GM21825 (cell line): ENCODE data around the gene IL6.
"Not testable (repeated sequence)": the region's sequence is repeated elsewhere in the genome, so short reads cannot be mapped to it uniquely, and the experiment has no call there.

ENCODE experiments used
- ATAC-seq: cut with Tn5 transposase; IDR thresholded peaks from one replicate; pipeline ENCODE4 v1.9.1; 2021; ENCODE audit warnings: mild to moderate bottlenecking, moderate library complexity; ENCODE audit not compliant: unreplicated experiment

Gene IL6

DNA sequence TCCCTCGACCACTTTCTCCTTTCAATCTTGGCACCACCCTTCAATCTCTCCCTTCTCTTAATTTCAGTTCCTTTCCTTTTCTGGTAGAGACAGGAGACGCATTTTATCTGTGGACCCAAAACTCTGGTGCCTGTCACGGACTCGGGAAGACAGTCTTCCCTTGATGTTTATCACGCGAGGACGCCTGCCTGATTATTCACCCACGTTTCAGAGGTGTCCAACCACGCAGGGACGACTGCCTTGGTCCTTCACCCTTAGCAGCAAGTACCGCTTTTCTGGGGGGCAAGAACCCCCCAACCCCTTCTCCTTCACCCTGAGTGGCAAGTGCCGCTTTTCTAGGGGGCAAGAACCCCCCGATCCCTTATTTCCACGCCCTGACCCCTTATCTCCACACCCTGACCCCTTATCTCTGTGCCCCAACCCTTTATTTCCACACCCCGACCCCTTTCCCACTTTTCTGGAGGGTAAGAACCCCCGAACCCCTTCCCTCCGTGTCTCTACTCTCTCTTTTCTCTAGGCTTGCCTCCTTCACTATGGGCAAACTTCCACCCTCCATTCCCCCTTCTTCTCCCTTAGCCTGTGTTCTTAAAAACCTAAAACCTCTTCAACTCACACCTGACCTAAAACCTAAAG lies 22.9 kb upstream of the IL6 start:
- not testable (repeated sequence) for ATAC-seq

DNA sequence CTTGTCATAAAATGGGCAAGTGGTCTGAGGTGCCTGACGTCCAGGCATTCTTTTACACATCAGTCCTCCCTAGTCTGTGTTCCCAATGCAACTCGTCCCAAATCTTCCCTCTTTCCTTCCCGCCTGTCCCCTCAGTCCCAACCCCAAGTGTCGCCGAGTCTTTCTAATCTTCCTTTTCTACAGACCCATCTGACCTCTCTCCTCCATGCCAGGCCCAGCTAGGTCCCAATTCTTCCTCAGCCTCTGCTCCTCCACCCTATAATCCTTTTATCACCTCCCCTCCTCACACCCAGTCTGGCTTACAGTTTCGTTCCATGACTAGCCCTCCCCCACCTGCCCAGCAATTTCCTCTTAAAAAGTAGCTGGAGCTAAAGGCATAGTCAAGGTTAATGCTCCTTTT lies 22.3 kb upstream of the IL6 start:
- not testable (repeated sequence) for ATAC-seq

- ATAC-seq = not testable (repeated sequence)
Measured at GRCh38 chr7:22705874-22706273, 21.1 kb upstream of the IL6 start.

DNA sequence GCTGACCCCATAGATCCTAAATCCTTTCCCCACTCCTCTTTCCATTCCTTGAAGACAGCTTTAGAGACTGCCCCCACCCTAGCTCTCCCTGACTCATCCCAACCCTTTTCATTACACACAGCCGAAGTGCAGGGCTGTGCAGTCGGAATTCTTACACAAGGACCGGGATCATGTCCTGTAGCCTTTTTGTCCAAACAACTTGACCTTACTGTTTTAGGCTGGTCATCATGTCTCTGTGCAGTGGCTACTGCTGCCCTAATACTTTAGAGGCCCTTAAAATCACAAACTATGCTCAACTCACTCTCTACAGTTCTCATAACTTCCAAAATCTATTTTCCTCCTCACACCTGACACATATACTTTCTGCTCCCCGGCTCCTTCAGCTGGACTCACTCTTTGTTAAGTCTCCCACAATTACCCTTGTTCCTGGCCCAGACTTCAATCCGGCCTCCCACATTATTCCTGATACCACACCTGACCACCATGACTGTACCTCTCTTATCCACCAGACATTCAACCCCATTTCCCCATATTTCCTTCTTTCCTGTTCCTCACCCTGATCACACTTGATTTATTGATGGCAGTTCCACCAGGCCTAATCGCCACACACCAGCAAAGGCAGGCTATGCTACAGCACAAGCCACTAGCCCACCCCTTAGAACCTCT lies 19.8 kb upstream of the IL6 start:
- ATAC-seq = not testable (repeated sequence)

DNA sequence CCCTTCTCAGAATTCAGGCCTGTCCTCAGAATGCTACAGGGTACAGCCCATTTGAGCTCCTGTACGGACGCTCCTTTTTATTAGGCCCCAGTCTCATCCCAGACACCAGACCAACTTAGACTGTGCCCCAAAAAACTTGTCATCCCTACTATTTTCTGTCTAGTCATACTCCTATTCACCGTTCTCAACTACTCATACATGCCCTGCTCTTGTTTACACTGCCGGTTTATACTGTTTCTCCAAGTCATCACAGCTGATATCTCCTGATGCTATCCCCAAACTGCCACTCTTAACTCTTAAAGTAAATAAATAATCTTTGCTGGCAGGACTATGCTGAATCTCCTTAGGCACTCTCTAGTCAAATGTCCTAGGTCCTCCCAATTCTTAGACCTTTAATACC lies 18.8 kb upstream of the IL6 start:
- ATAC-seq = not testable (repeated sequence)

DNA sequence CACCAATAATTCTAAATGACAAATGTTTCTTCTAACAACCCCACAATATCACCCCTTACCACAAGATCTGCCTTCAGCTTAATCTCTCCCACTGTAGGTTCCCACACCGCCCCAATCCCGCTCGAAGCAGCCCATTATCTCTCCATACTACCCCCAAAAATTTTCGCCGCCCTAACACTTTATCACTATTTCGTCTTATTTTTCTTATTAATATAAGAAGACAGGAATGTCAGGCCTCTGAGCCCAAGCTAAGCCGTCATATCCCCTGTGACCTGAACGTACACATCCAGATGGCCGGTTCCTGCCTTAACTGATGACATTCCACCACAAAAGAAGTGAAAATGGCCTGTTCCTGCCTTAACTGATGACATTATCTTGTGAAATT lies 18.3 kb upstream of the IL6 start:
- ATAC-seq = not testable (repeated sequence)

DNA sequence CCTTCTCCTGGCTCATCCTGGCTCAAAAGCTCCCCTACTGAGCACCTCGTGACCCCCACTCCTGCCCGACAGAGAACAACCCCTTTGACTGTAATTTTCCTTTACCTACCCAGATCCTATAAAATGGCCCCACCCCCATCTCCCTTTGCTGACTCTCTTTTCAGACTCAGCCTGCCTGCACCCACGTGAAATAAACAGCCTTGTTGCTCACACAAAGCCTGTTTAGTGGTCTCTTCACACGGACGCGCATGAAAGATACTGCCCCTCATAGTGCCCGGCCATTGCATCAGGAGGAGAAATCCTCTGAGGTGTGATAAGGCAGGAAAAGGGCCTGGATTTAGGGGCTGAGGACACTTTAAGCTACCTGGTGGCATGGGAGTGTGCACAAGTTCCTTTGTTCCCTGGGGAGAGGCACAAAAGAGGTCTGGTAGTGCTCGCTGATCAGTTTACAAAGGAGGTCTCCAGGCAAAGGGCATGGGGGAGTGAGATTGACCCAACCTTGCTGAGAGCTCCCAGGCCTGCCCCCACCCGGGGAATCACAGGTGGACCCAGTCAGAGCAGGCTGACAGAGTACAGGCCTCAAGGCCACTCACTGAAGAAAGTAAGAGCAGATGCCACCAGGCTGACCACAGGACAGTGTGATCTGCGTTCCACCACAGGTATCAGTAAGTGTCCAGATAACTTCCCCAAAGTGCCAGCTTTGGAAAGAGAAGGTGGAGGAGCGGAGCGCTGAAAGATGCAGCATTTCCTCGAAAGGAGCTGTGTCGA lies 17.8 kb upstream of the IL6 start:
- not testable (repeated sequence) for ATAC-seq

DNA sequence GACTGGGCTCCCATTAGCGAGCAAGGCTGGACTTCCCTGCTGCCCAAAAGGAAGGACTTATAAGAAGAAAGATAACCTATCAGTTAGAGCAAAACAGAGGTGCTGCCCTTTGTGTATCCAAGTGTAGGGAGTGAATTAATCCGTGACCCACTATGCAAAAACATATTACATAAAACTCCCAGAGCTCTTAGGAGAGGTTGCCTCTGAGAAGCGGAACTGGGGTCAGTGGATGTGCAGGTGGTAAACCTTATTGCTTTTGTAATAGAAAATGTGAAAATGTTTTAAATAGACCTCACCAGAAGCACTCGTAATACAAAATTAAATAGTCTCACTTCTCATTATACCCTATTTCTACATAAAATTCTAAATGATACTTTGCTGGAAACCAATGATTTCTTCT lies 17.1 kb upstream of the IL6 start:
- ATAC-seq = no peak

DNA sequence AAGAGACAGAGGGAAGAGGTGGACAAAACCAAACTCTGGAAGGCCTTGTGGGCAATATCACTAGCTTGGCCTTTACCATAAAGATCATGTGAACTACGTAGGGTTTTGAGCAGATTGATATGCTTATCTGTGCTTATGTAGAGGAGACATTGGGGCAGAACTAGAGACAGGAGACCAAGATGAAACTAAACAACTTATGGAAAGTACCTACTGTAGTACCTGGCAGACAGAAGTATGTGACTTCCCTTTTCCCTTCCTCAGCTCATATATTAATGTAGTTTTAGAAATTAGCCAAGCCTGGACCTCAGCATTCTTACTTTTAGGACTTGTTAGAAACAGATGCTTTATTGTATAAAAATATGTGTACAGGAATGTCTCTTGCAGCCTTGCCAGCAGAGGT lies 14.0 kb upstream of the IL6 start:
- no peak for ATAC-seq

- no peak for ATAC-seq
Measured at GRCh38 chr7:22713463-22713862, 13.5 kb upstream of the IL6 start.

DNA sequence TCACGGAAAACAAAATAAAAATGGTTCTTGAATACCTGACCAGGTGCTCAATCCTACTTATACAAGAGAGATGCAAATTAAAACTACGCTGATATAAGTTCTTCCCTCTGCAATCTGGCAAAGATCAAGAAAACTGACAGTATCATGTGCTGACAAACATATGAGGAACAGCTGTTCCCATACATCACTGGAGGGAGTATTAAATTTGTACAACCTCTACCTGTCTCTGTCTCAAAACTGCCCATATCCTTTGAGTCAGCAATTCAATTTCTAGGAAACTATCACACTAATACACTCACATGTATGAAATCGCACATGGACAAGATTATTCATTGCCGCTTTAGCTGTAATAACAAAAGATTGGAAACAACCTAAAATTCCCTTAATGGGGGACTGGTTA lies 11.0 kb upstream of the IL6 start:
- no peak for ATAC-seq

DNA sequence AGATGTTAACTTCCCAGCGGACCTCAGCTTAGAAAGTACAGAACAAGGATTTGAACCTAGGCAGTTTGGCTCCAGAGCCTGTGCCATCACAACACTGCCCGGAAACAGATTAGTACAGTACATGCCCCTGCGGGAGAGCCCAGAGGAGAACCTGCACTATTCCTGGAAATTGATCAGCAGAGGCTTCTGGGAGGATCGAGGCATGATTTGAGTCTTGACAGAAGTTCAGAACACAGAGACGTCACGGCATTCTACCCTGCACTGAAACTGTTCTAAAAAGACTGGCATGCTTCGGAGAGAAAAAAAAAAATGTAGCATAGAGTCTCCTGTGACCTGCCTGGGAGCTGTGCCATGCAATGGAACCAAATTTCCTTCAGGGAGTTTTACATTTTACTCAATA lies 9.2 kb upstream of the IL6 start:
- ATAC-seq = no peak

GRCh38 chr7:22718200-22718711 lies 8.7 kb upstream of the IL6 start:
- ATAC-seq = no peak

DNA sequence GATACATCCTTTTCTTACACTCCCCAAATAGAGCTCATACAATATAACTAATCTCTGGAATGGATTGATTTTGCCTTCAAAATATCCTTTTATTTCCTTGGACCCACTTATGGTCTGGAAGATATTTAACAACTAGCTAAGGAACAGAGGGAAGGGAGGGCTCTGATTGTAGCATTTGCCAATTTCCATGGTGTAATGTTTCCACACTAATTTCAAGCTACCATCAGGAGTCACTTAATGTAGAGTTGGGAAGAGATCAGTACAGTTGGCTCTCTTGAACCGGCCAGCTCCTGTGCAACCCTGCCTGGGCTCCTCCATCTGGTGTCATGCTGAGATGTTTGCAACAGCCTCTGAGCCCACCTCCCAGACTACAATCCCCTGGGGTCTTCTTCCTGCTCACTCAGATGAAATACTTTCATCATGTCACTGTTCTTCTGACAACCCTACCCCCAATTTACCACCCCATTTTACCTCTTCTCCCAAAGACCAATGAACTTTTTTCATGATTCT lies 8.0 kb upstream of the IL6 start:
- ATAC-seq = no peak

- no peak for ATAC-seq
Measured at GRCh38 chr7:22720791-22721786, 5.9 kb upstream of the IL6 start.

- no peak for ATAC-seq
Measured at GRCh38 chr7:22722536-22723180, 4.3 kb upstream of the IL6 start.

DNA sequence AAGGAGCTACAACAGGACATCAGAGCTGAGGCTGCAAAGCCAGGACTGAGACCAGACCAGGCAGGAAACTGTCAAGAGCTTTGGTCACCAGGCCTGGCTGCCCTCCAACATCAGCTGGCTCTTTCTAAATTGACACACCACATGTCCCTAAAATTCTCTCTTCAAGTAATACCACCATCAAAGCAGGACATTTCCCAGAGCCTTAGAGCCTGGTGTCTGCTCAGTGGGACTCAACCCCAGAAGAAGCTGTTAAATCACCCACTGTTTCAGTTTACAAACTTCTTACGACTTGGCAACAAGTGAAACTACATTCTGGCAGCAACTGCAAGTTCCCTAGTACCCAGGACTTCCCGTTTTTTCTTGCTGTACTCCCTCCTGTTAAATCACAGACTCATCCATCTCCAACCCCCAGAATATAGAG lies 3.8 kb upstream of the IL6 start:
- ATAC-seq = no peak

DNA sequence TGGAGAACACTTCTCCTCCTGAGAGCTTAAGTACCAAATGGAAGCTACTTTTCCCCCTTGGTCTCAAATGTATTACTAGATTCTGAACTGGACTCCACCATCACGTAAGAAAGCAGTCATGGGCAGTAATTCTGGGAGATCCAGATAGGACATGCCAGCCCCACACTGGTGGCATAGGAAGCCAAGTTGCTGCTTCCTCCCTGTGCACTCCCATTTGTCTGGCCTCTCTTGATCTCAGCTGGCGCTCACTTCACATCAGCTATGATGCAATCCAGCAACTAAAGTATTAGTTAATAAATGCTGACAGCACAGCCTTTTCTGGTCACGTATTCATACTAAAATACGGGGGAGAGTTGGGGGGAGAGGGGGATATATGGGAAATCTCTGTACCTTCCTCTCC lies 3.4 kb upstream of the IL6 start:
- no peak for ATAC-seq

- no peak for ATAC-seq
Measured at GRCh38 chr7:22724861-22725260, 2.1 kb upstream of the IL6 start.

GRCh38 chr7:22725585-22725984 lies 1.4 kb upstream of the IL6 start:
- ATAC-seq = no peak
